Effector memory CD4-positive, alpha-beta T cell (primary cell): ENCODE measurements around the gene SCAMP5.
A peak's percentile ranks its signal among the peaks of the same experiment; 100 is the strongest.

Experiments
- DNase-seq, 3 donors: peaks; one replicate each; pipeline ENCODE4 v3.0.0-alpha.2; 2020
- H3K27ac ChIP-seq: 2 replicates; pipeline ENCODE4 v1.7.0; 2013; ENCODE audit warnings: mild to moderate bottlenecking, low read length, moderate library complexity; ENCODE audit not compliant: insufficient read depth, poor library complexity, severe bottlenecking
- H3K27me3 ChIP-seq: replicated peaks from 2 replicates; pipeline ENCODE4 v1.7.0; 2013; ENCODE audit warnings: mild to moderate bottlenecking, low read length; ENCODE audit not compliant: insufficient read depth, control insufficient read depth, poor library complexity, severe bottlenecking
- H3K36me3 ChIP-seq: 2 replicates; pipeline ENCODE4 v1.7.0; 2013; ENCODE audit warnings: mild to moderate bottlenecking, low read length, moderate library complexity; ENCODE audit not compliant: control insufficient read depth, insufficient read depth
- H3K4me1 ChIP-seq: 2 replicates; pipeline ENCODE4 v1.7.0; 2013; ENCODE audit warnings: low read length, mild to moderate bottlenecking; ENCODE audit not compliant: control insufficient read depth, insufficient read depth, poor library complexity, severe bottlenecking
- H3K4me3 ChIP-seq: 2 replicates; pipeline ENCODE4 v1.7.0; 2013; ENCODE audit warnings: low read length, low read depth, mild to moderate bottlenecking; ENCODE audit not compliant: insufficient read depth, poor library complexity, severe bottlenecking
- H3K9me3 ChIP-seq: 2 replicates; pipeline ENCODE4 v1.7.0; 2013; ENCODE audit warnings: mild to moderate bottlenecking, low read length, moderate library complexity; ENCODE audit not compliant: control insufficient read depth

Gene SCAMP5

GRCh38 chr15:75064846-75065245 is 69.5 kb downstream of the SCAMP5 start:
- Histone ChIP-seq H3K27ac (no peak overlapping the region), H3K27me3 (no peaks in the 10 kb centered on the region), H3K36me3 (no peaks in the 10 kb centered on the region), H3K4me3 (no peak overlapping the region), H3K4me1 (peaks cover 8% of the 10 kb centered on the region), H3K9me3 (no peaks in the 10 kb centered on the region)
- no peak for DNase-seq

GRCh38 chr15:75065467-75065850 is 70.1 kb downstream of the SCAMP5 start:
- no peak overlapping the region for H3K4me3 ChIP-seq
- no peak overlapping the region for H3K27ac ChIP-seq
- H3K4me1 ChIP-seq, result peaks cover 8% of the 10 kb centered on the region

GRCh38 chr15:75065851-75066509 is 70.6 kb downstream of the SCAMP5 start:
- Histone ChIP-seq H3K27me3 (no peaks in the 10 kb centered on the region), H3K27ac (no peak overlapping the region), H3K36me3 (no peaks in the 10 kb centered on the region), H3K9me3 (no peaks in the 10 kb centered on the region), H3K4me1 (peaks cover 8% of the 10 kb centered on the region), H3K4me3 (no peak overlapping the region)
- DNase-seq, result no peak

More at GRCh38 chr15:75065467-75065850, 70.1 kb downstream of the SCAMP5 start:
- H3K27me3 ChIP-seq, result no peaks in the 10 kb centered on the region
- no peaks in the 10 kb centered on the region for H3K36me3 ChIP-seq
- no peak for DNase-seq
- no peaks in the 10 kb centered on the region for H3K9me3 ChIP-seq

- H3K9me3 ChIP-seq, result no peaks in the 10 kb centered on the region
- H3K27ac ChIP-seq, result no peak overlapping the region
- H3K27me3 ChIP-seq, result no peaks in the 10 kb centered on the region
- H3K4me1 ChIP-seq, result peaks cover 8% of the 10 kb centered on the region
- no peaks in the 10 kb centered on the region for H3K36me3 ChIP-seq
- peak in 1 of 3 donors; percentile 9 for DNase-seq
- H3K4me3 ChIP-seq, result no peak overlapping the region
These were observed 71.9 kb downstream of the SCAMP5 start for GRCh38 chr15:75067123-75067830.

- H3K4me1 ChIP-seq, result peaks cover 8% of the 10 kb centered on the region
- no peak for DNase-seq
- H3K36me3 ChIP-seq, result no peaks in the 10 kb centered on the region
- H3K9me3 ChIP-seq, result no peaks in the 10 kb centered on the region
- no peak overlapping the region for H3K4me3 ChIP-seq
- no peak overlapping the region for H3K27ac ChIP-seq
- no peaks in the 10 kb centered on the region for H3K27me3 ChIP-seq
These were observed 73.4 kb downstream of the SCAMP5 start for GRCh38 chr15:75068748-75069147.

GRCh38 chr15:75069301-75069925 is 74.0 kb downstream of the SCAMP5 start:
- no peaks in the 10 kb centered on the region for H3K27me3 ChIP-seq
- H3K36me3 ChIP-seq, result no peaks in the 10 kb centered on the region
- H3K27ac ChIP-seq, result no peak overlapping the region
- H3K4me3 ChIP-seq, result no peak overlapping the region
- H3K9me3 ChIP-seq, result no peaks in the 10 kb centered on the region
- no peak for DNase-seq
- H3K4me1 ChIP-seq, result peaks cover 8% of the 10 kb centered on the region

GRCh38 chr15:75070674-75071073 is 75.3 kb downstream of the SCAMP5 start:
- Histone ChIP-seq H3K27me3 (no peaks in the 10 kb centered on the region), H3K9me3 (no peaks in the 10 kb centered on the region), H3K36me3 (no peaks in the 10 kb centered on the region), H3K4me3 (no peak overlapping the region), H3K27ac (no peak overlapping the region), H3K4me1 (peaks cover 8% of the 10 kb centered on the region)
- no peak for DNase-seq
